MG63 (cell line): ENCODE data around the gene CELSR1. TPM values are rescaled to one million over a fixed set of nuclear protein-coding genes. Genes with fewer than 3 reads are reported as not detected.
"Not testable (repeated sequence)": the region's sequence is repeated elsewhere in the genome, so short reads cannot be mapped to it uniquely, and the experiment has no call there.

ENCODE experiments used
- DNase-seq: peaks from one replicate; pipeline ENCODE4 v3.0.0-alpha.2; 2020
- H3K27me3 ChIP-seq: fragments of 250-450 bp; sonication (Bioruptor Pico); 2 replicates; pipeline ENCODE4 v1.5.1; 2020; ENCODE audit warnings: mild to moderate bottlenecking, moderate library complexity
- H3K36me3 ChIP-seq: fragments of 250-450 bp; sonication (Bioruptor Pico); 2 replicates; pipeline ENCODE4 v1.5.1; 2020; ENCODE audit warnings: mild to moderate bottlenecking, moderate library complexity
- H3K4me3 ChIP-seq: fragments of 250-450 bp; sonication (Bioruptor Pico); 2 replicates; pipeline ENCODE4 v1.5.1; 2020; ENCODE audit warnings: mild to moderate bottlenecking, moderate library complexity
- H3K9me3 ChIP-seq: fragments of 250-450 bp; sonication (Bioruptor Pico); 2 replicates; pipeline ENCODE4 v1.5.1; 2020; ENCODE audit warnings: mild to moderate bottlenecking, moderate library complexity
- total RNA-seq: library from RNA; depleted of rRNA; stranded (reverse); fragments of >200 nt; shearing (Covaris generic); gene quantifications from 2 replicates; pipeline ENCODE4 v1.2.3, GENCODE V29; 2014; ENCODE audit warnings: low replicate concordance

The CELSR1 gene
- total RNA-seq, 1 experiment from 2014 or later: 0.59 TPM

DNA sequence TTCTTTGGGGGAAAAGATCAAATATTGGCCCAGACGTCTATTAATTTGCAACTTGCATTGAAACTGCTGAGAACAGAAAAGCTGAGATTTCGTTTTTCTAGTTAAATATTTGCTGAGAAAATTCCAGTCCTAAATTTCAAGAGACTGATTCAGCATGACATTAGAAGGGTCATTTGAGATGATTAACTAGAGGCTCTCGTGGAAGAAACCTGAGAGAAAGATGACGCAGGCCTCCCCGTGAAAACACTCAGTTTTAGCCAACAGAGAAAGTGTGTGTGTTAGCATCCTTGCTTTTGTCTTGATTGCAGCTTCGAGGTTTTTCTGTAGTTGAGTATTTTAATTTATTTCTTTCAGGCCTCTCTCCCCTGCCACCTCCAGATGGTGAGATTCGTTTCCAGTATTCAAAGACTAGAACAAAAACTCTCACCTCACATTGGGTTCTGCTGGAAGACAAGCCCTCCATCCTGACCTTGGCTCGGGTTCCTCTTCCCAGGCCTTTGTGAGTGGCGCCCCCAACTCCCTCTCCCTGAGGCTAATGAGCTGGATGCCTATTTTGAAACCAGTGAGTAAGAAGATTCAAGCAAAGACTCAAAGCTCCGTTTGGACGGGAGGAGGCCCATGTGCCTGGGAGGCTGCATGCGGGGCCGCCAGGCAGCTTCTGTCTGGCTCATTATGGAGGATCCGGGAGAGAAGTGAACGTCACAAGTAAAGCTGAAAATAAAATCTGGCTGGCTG is 52.4 kb downstream of the CELSR1 start:
- H3K36me3 ChIP-seq: no peaks in the 10 kb centered on the region
- no peaks in the 10 kb centered on the region for H3K27me3 ChIP-seq
- no peaks in the 10 kb centered on the region for H3K9me3 ChIP-seq
- DNase-seq: no peak
- no peak overlapping the region for H3K4me3 ChIP-seq

DNA sequence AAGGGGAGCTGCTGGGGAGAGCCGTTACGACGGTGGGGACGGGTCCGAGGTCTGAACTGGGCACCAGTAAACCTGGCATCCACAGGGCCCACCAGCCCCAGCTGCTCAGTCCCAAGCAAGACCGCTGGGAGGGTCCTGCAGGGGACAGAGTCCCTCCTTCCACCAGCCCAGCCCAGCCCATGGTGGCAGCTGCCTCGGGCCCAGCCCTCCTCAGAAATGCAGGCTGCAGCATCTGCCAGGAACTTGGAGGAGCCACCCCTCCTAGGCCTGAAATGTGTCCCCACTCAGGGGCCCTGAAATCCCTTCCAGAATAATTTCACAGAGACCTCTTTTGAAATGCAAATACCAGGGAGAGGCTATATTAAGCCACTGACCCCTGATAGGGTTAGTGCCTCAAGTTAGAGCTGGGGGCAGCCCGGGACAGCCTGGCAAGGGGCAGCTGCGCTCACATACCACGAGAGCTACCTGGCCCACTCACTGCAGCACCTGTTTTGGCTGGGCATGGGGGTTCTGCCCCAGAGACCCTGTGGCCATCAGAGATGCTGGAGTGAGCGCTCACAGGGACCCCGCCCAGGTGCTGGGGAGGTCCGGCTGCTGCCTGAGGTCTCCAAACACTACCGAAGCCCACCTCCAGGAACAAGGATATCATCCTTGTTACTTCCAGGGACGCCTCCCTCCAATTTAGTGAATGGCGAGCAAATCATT is 53.1 kb downstream of the CELSR1 start:
- no peaks in the 10 kb centered on the region for H3K27me3 ChIP-seq
- DNase-seq: no peak
- H3K9me3 ChIP-seq: no peaks in the 10 kb centered on the region
- no peaks in the 10 kb centered on the region for H3K36me3 ChIP-seq
- no peak overlapping the region for H3K4me3 ChIP-seq

GRCh38 chr22:46483353-46483752 is 54.1 kb downstream of the CELSR1 start:
- H3K4me3 ChIP-seq: no peak overlapping the region
- no peaks in the 10 kb centered on the region for H3K9me3 ChIP-seq
- DNase-seq: no peak
- H3K36me3 ChIP-seq: no peaks in the 10 kb centered on the region
- H3K27me3 ChIP-seq: no peaks in the 10 kb centered on the region

DNA sequence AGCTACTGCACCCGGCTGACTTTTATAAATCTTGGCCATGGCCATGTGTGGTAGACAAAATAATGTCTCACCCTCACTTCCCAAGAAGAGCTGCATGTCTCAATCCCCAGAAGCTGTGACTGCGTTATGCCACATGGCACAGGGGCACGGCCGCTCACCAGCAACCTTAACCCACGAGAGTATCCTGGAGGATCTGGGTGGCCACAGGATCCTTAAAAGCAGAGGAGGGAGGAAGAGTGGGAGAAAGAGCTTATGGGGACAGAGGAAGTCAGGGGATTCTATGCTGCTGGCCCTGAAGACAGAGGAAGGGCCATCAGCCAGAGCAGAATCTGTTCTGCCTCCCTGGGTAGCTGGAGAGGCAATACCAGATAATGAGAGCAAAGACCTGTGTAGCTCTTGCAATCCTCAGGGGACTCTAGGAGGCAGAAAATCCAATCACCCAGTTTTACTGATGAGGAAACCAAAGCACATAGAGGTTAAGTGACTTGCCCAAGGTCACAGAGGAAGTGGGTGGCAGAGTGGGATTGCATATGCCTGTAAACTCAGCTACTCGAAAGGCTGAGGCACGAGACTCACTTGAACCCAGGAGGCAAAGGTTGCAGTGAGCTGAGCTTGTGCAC is 55.3 kb downstream of the CELSR1 start:
- Histone ChIP-seq H3K9me3 (no peaks in the 10 kb centered on the region), H3K27me3 (no peaks in the 10 kb centered on the region), H3K4me3 (no peak overlapping the region), H3K36me3 (no peaks in the 10 kb centered on the region)
- no peak for DNase-seq

DNA sequence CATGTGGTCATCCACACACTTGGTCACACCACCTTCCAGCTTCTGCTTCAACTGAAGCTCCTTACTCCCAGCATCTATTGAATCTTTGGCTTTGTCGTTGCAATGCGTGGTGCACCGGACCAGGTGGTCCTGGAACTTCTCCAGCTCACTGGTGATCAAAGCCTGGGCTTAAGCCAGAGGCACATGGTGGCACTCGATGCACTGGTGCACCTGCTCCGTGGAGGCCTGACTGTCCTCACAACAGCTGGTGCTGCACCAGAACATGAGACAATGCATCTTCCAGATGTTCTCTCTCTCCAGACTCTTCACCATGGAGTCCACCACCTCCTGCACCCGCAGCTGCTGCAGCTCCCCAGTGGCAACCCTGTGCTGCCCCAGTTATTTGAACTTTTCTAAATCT is 56.0 kb downstream of the CELSR1 start:
- no peak for DNase-seq
- Histone ChIP-seq H3K27me3 (no peaks in the 10 kb centered on the region), H3K4me3 (no peak overlapping the region), H3K36me3 (no peaks in the 10 kb centered on the region), H3K9me3 (no peaks in the 10 kb centered on the region)

GRCh38 chr22:46480396-46480795 is 57.0 kb downstream of the CELSR1 start:
- no peaks in the 10 kb centered on the region for H3K36me3 ChIP-seq
- H3K9me3 ChIP-seq: no peaks in the 10 kb centered on the region

GRCh38 chr22:46479046-46479445 is 58.4 kb downstream of the CELSR1 start:
- Histone ChIP-seq H3K4me3 (no peak overlapping the region), H3K36me3 (no peaks in the 10 kb centered on the region), H3K9me3 (no peaks in the 10 kb centered on the region), H3K27me3 (no peaks in the 10 kb centered on the region)
- DNase-seq: no peak

More at GRCh38 chr22:46480396-46480795, 57.0 kb downstream of the CELSR1 start:
- H3K4me3 ChIP-seq: no peak overlapping the region
- no peak for DNase-seq
- no peaks in the 10 kb centered on the region for H3K27me3 ChIP-seq

- Histone ChIP-seq H3K36me3 (no peaks in the 10 kb centered on the region), H3K4me3 (no peak overlapping the region), H3K9me3 (no peaks in the 10 kb centered on the region), H3K27me3 (no peaks in the 10 kb centered on the region)
- DNase-seq: no peak
These were observed 59.3 kb downstream of the CELSR1 start for GRCh38 chr22:46478083-46478551.

DNA sequence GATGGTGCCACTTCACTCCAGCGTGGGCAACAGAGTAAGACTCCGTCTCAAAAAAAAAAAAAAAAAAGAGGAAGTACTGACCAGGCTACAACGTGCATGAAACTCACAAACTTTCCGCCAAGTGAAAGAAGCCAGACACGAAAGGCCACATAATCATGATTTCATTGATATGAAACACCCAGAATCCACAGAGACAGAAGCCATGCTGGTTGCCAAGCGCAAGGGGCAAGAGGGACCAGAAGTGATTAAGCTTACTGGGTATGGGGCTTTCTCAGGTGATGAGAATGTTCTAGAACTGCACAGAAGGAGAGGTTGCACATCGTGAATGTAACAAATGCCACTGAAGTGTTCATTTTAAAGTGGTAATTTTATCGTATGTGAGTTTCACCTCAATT is 60.9 kb downstream of the CELSR1 start:
- no peak for DNase-seq
- H3K9me3 ChIP-seq: no peaks in the 10 kb centered on the region
- no peak overlapping the region for H3K4me3 ChIP-seq
- H3K27me3 ChIP-seq: no peaks in the 10 kb centered on the region
- no peaks in the 10 kb centered on the region for H3K36me3 ChIP-seq

GRCh38 chr22:46473896-46474557 is 63.4 kb downstream of the CELSR1 start:
- no peaks in the 10 kb centered on the region for H3K27me3 ChIP-seq
- H3K9me3 ChIP-seq: no peaks in the 10 kb centered on the region
- no peak overlapping the region for H3K4me3 ChIP-seq
- no peak for DNase-seq
- no peaks in the 10 kb centered on the region for H3K36me3 ChIP-seq

DNA sequence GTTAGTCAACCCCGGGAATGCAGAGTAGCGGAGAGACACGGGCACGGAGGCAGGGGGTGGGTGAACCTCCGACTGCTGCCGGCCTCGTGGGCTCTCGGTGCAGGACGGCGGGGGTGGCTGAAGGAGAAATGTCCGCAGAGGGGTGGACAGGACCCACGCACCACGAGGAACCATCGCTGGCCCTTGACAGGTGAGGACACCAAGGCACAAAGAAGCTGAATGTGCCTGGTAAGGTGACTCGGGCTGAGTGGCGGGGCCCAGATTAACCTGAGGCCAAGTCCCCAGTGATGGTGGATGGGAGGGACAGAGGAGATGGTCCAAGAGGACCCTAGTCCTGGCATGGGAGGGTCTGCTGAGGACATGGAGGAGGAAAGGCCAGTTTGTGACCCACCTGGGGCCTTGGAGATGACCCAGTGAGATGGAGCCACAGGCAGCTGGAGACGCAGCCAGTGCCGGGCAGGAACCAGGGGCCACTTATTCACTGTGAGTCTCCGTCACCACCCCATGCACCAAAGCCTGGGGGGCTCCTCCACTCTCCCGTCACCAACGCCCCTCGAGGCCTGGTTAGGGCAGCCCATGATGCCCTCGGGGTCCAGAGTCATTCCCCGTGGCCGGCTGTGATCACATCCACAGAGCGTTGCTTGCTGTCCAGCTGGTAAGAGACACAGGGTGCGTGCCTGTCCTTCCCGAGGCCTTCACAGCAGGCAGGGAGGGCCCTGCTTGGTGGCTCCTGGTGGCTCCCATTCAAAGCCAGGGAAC is 64.2 kb downstream of the CELSR1 start:
- no peaks in the 10 kb centered on the region for H3K9me3 ChIP-seq
- DNase-seq: no peak
- H3K4me3 ChIP-seq: no peak overlapping the region
- H3K36me3 ChIP-seq: no peaks in the 10 kb centered on the region
- H3K27me3 ChIP-seq: no peaks in the 10 kb centered on the region

DNA sequence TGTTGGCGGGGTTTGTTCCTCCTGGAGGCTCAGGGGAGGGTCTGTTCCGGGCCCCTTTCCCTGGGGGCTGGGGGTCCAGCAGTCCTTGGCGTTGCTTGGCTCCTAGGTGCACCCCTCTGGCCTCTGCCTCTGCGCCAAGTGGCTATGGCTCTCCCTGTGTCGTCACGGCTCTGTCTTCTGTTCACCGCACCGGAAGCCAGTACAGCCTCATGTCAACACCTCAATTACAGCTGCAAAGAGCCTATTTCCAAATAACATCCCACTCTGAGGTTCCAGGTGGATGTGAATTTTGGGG is 64.8 kb downstream of the CELSR1 start:
- DNase-seq: no peak
- H3K27me3 ChIP-seq: no peaks in the 10 kb centered on the region
- H3K9me3 ChIP-seq: no peaks in the 10 kb centered on the region
- no peak overlapping the region for H3K4me3 ChIP-seq
- H3K36me3 ChIP-seq: no peaks in the 10 kb centered on the region

GRCh38 chr22:46471901-46472721 is 65.3 kb downstream of the CELSR1 start:
- Histone ChIP-seq H3K27me3 (no peaks in the 10 kb centered on the region; the same call in 1 of the 2 replicates), H3K36me3 (no peaks in the 10 kb centered on the region), H3K4me3 (no peak overlapping the region), H3K9me3 (no peaks in the 10 kb centered on the region)
- DNase-seq: peak; percentile 14

GRCh38 chr22:46471330-46471729 is 66.1 kb downstream of the CELSR1 start:
- not testable (repeated sequence) for H3K4me3 ChIP-seq, H3K27me3 ChIP-seq, H3K36me3 ChIP-seq, H3K9me3 ChIP-seq, DNase-seq

GRCh38 chr22:46469711-46470110 is 67.7 kb downstream of the CELSR1 start:
- Histone ChIP-seq H3K36me3 (no peaks in the 10 kb centered on the region), H3K27me3 (no peaks in the 10 kb centered on the region; the same call in 1 of the 2 replicates), H3K4me3 (no peak overlapping the region), H3K9me3 (no peaks in the 10 kb centered on the region)
- no peak for DNase-seq

- Histone ChIP-seq H3K4me3 (no peak overlapping the region), H3K36me3 (no peaks in the 10 kb centered on the region), H3K9me3 (no peaks in the 10 kb centered on the region), H3K27me3 (no peaks in the 10 kb centered on the region; the same call in 1 of the 2 replicates)
- DNase-seq: no peak
These were observed 70.4 kb downstream of the CELSR1 start for GRCh38 chr22:46467006-46467405.
